Naive thymus-derived CD4-positive, alpha-beta T cell (primary cell): Measurements from ENCODE around the gene CTSF. TPM values are rescaled to one million over a fixed set of nuclear protein-coding genes. Genes with fewer than 3 reads are reported as not detected.
A peak's percentile ranks its signal among the peaks of the same experiment; 100 is the strongest.

ENCODE experiments used
- ATAC-seq: fragments of 150-1000 bp; cut with Tn5 transposase; 2 replicates; pipeline ENCODE4 v1.10.0; 2021; ENCODE audit warnings: mild to moderate bottlenecking, moderate library complexity
- CTCF ChIA-PET: fragments of 350-600 bp; sonication (Branson Sonifier 250); formaldehyde crosslinking; loops from one replicate; lab custom pipeline; 2021; ENCODE audit warnings: antibody characterized with exemption; lab: Charles Lee
- POLR2A ChIA-PET: fragments of 350-600 bp; sonication (Branson Sonifier 250); formaldehyde crosslinking; loops from one replicate; lab custom pipeline; 2021; ENCODE audit warnings: antibody characterized with exemption, inconsistent platforms; lab: Charles Lee
- DNase-seq, 9 donors: peaks; one replicate each; pipeline versions ENCODE4 v3.0.0 to v3.0.0-alpha.2; 2020 to 2022; ENCODE audit warnings: mixed read lengths in 1 of 9
- H3K27ac ChIP-seq: one replicate; pipeline ENCODE4 v1.7.0; 2013; ENCODE audit warnings: mild to moderate bottlenecking, low read depth, low read length, moderate library complexity
- H3K27me3 ChIP-seq, 2 donors: one replicate each; pipeline ENCODE4 v1.7.0; 2013; ENCODE audit warnings: low read length in 2 of 2, mild to moderate bottlenecking in 2 of 2, moderate library complexity in 2 of 2; ENCODE audit not compliant: control insufficient read depth in 2 of 2, insufficient read depth in 2 of 2
- H3K36me3 ChIP-seq, 3 experiments: 1 replicate in 2 of 3; 2 replicates in 1 of 3; pipeline ENCODE4 v1.7.0; 2013; ENCODE audit warnings: low read length in 3 of 3, mild to moderate bottlenecking in 3 of 3, moderate library complexity in 1 of 3; ENCODE audit not compliant: insufficient read depth in 3 of 3, control insufficient read depth in 2 of 3
- H3K4me1 ChIP-seq, 2 donors: one replicate each; pipeline ENCODE4 v1.7.0; 2013; ENCODE audit warnings: low read length in 2 of 2, mild to moderate bottlenecking in 2 of 2, moderate library complexity in 1 of 2; ENCODE audit not compliant: control insufficient read depth in 2 of 2, insufficient read depth in 2 of 2
- H3K4me3 ChIP-seq: 2 replicates; pipeline ENCODE4 v1.7.0; 2013; ENCODE audit warnings: mild to moderate bottlenecking, low read length
- H3K9me3 ChIP-seq, 3 experiments: 1 replicate in 2 of 3; 2 replicates in 1 of 3; pipeline ENCODE4 v1.7.0; 2013; ENCODE audit warnings: low read length in 3 of 3; ENCODE audit not compliant: control insufficient read depth in 2 of 3
- H3K27ac Mint-ChIP-seq, 9 donors: one replicate each; pipeline ENCODE4 v1.8.0; 2020 to 2022; ENCODE audit warnings: mixed read lengths in 9 of 9, mild to moderate bottlenecking in 8 of 9, moderate library complexity in 5 of 9, inconsistent platforms in 2 of 9
- H3K27me3 Mint-ChIP-seq, 5 donors: one replicate each; pipeline ENCODE4 v1.8.0; 2021 to 2022; ENCODE audit warnings: mixed read lengths in 5 of 5, mild to moderate bottlenecking in 1 of 5
- H3K36me3 Mint-ChIP-seq, 5 donors: one replicate each; pipeline ENCODE4 v1.8.0; 2020 to 2022; ENCODE audit warnings: mixed read lengths in 5 of 5, mild to moderate bottlenecking in 3 of 5, inconsistent platforms in 1 of 5
- H3K4me1 Mint-ChIP-seq, 7 donors: one replicate each; pipeline ENCODE4 v1.8.0; 2020 to 2022; ENCODE audit warnings: mixed read lengths in 7 of 7, mild to moderate bottlenecking in 3 of 7, inconsistent platforms in 1 of 7
- H3K4me3 Mint-ChIP-seq, 10 donors: one replicate each; pipeline ENCODE4 v1.8.0; 2020 to 2022; ENCODE audit warnings: mild to moderate bottlenecking in 10 of 10, mixed read lengths in 10 of 10, moderate library complexity in 6 of 10, inconsistent platforms in 2 of 10
- H3K9me3 Mint-ChIP-seq, 11 donors: one replicate each; pipeline ENCODE4 v1.8.0; 2020 to 2022; ENCODE audit warnings: mixed read lengths in 11 of 11, mild to moderate bottlenecking in 4 of 11, inconsistent platforms in 1 of 11, moderate library complexity in 1 of 11
- intact Hi-C, 2 donors: fragments of 100-400 bp; cut with micrococcal nuclease; formaldehyde crosslinking; loops; one replicate each; pipeline ENCODE4 v1.15.1; 2023
- polyA plus RNA-seq, 2 donors: library from polyadenylated mRNA; unstranded; fragments of 300-500 nt; fragmentation: Illumina TruSeq; gene quantifications; one replicate each; pipeline ENCODE4 v1.2.3, GENCODE V29; 2021
- total RNA-seq, 6 experiments: library from RNA in 5 of 6; stranded (reverse) in 5 of 6; gene quantifications; 1 replicate in 5 of 6; 2 replicates in 1 of 6; pipeline ENCODE4 v1.2.3 and lab custom pipeline; 2021 to 2026

Gene CTSF
- total and polyA plus RNA-seq, 7 experiments from 2014 or later, result 2.3 to 49.7 (median 27.3) TPM

DNA sequence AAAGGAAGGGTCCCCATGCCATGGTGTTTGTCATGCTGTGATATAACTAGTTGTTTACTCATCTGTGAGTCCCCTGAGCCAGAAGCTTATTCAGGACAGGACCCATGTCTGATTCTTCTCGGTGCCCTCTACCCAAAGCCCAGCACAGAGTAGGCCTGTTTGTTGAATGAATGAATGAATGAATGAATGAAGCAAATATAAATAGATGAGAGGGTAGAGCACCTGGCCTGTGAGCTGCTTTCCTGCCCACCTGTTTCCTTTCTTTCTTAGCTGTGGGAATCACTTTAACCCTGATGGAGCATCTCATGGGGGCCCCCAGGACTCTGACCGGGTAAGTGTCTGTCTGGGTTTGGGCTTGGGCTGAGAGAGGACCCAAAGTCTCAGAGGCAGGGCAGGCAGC is 31.8 kb upstream of the CTSF start:
- ChIA-PET POLR2A (interaction anchor here (1.0 to 1.3 kb wide), 2 partner anchors 17 to 19 kb away, joined by 3 read pairs; no protein-coding TSS in a partner anchor), CTCF (interaction anchor here (0.6 kb wide), 1 partner anchor 362 kb away, joined by 4 read pairs; no protein-coding TSS in a partner anchor)
- H3K4me3 ChIP-seq, result no peak overlapping the region
- intact Hi-C loops, result no loop called here
- H3K4me1 ChIP-seq, result peaks cover 0 to 5% of the 10 kb centered on the region in 2 donors
- H3K9me3 Mint-ChIP-seq, result no peaks in the 10 kb centered on the region
- no peak overlapping the region for H3K4me3 Mint-ChIP-seq
- H3K4me1 Mint-ChIP-seq, result peaks cover 0 to 15% (median 10%) of the 10 kb centered on the region in 7 donors
- H3K27ac Mint-ChIP-seq, result no peak overlapping the region
- peaks cover 3 to 29% (median 4%) of the 10 kb centered on the region in 5 donors for H3K36me3 Mint-ChIP-seq
- no peaks in the 10 kb centered on the region for H3K27me3 ChIP-seq
- peaks cover 0 to 53% (median 0%) of the 10 kb centered on the region in 3 experiments for H3K36me3 ChIP-seq
- DNase-seq, result no peak
- no peak overlapping the region for H3K27ac ChIP-seq
- ATAC-seq, result no peak
- no peaks in the 10 kb centered on the region for H3K27me3 Mint-ChIP-seq
- no peaks in the 10 kb centered on the region for H3K9me3 ChIP-seq

DNA sequence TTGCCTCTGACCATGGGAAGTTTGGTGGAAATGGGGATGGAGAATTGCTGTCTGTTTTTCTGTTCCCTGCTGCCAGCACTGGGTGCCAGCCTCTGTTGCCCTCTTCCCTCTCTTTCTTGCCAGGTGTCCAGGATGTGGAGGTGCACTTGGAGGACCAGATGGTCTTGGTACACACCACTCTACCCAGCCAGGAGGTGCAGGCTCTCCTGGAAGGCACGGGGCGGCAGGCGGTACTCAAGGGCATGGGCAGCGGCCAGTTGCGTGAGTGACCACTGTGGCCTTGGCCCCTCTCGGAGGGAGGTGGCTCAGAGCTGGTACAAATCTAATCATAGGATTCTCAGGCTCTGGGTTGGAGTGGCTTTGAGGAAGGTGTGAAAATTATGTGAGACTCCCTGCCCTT is 30.6 kb upstream of the CTSF start:
- ChIA-PET CTCF (no interaction called here), POLR2A (interaction anchor here (1.3 kb wide), 1 partner anchor 19 kb away, joined by 3 read pairs; no protein-coding TSS in a partner anchor)
- DNase-seq (no peak), ATAC-seq (no peak)
- Histone ChIP-seq H3K27ac (no peak overlapping the region), H3K4me3 (no peak overlapping the region), H3K9me3 (no peaks in the 10 kb centered on the region), H3K4me1 (peaks cover 0 to 15% of the 10 kb centered on the region in 2 donors), H3K36me3 (peaks cover 0 to 41% (median 0%) of the 10 kb centered on the region in 3 experiments), H3K27me3 (no peaks in the 10 kb centered on the region)
- Mint-ChIP-seq H3K27ac (no peak overlapping the region), H3K9me3 (no peaks in the 10 kb centered on the region), H3K36me3 (peaks cover 0 to 18% (median under 1%) of the 10 kb centered on the region in 5 donors), H3K4me1 (peaks cover 0 to 25% (median 17%) of the 10 kb centered on the region in 7 donors), H3K4me3 (no peak overlapping the region), H3K27me3 (no peaks in the 10 kb centered on the region)
- intact Hi-C loops, result no loop called here

GRCh38 chr11:66595245-66595904 is 27.0 kb upstream of the CTSF start:
- Histone ChIP-seq H3K9me3 (no peaks in the 10 kb centered on the region), H3K4me1 (peaks cover 9 to 30% of the 10 kb centered on the region in 2 donors), H3K4me3 (no peak overlapping the region), H3K27ac (peak overlapping the region; percentile 63), H3K36me3 (peaks cover 0 to 19% (median 0%) of the 10 kb centered on the region in 3 experiments), H3K27me3 (no peaks in the 10 kb centered on the region)
- ChIA-PET POLR2A (interaction anchor here (0.6 to 6.7 kb wide), 6 partner anchors 12 to 247 kb away, joined by 3 to 90 read pairs (median 6); partner anchors contain the start of genes RBM14, RBM4 and ZDHHC24), CTCF (interaction anchor here (0.9 to 2.4 kb wide), 4 partner anchors 16 to 186 kb away, joined by 3 to 20 read pairs (median 4); partner anchors contain the start of gene RBM4B)
- Mint-ChIP-seq H3K4me3 (peak overlapping the region; percentile 45 to 72 (median 64)), H3K27ac (peak overlapping the region; percentile 45 to 90 (median 79)), H3K9me3 (no peaks in the 10 kb centered on the region), H3K36me3 (peaks cover 0 to 7% (median under 1%) of the 10 kb centered on the region in 5 donors), H3K4me1 (peaks cover 13 to 40% (median 28%) of the 10 kb centered on the region in 7 donors), H3K27me3 (no peaks in the 10 kb centered on the region)
- intact Hi-C loops, result no loop called here
- ATAC-seq (no peak), DNase-seq (peak in 1 of 9 donors; percentile 19)

- ChIA-PET CTCF (interaction anchor here (0.6 to 2.4 kb wide), 3 partner anchors 85 to 233 kb away, joined by 4 to 20 read pairs (median 7); partner anchors contain the start of gene RBM4B), POLR2A (interaction anchor here (0.6 to 6.7 kb wide), 7 partner anchors 23 to 248 kb away, joined by 3 to 90 read pairs (median 4); partner anchors contain the start of genes DPP3, RBM14, RBM4 and RBM4B)
- Mint-ChIP-seq H3K27ac (peak overlapping the region; percentile 90 to 100 (median 97)), H3K4me1 (peaks cover 13 to 40% (median 28%) of the 10 kb centered on the region in 7 donors), H3K36me3 (peaks cover 0 to 2% (median 0%) of the 10 kb centered on the region in 5 donors), H3K27me3 (no peaks in the 10 kb centered on the region), H3K9me3 (no peaks in the 10 kb centered on the region), H3K4me3 (peak overlapping the region; percentile 89 to 100 (median 98))
- H3K4me3 ChIP-seq, result peak overlapping the region; percentile 98
- ATAC-seq (no peak), DNase-seq (no peak)
- H3K27me3 ChIP-seq, result no peaks in the 10 kb centered on the region
- H3K4me1 ChIP-seq, result peaks cover 9 to 30% of the 10 kb centered on the region in 2 donors
- H3K36me3 ChIP-seq, result peaks cover 0 to 3% (median 0%) of the 10 kb centered on the region in 3 experiments
- no peaks in the 10 kb centered on the region for H3K9me3 ChIP-seq
- intact Hi-C loops, result loop anchor here (1.0 to 2.0 kb wide), 7 partner anchors 23 to 281 kb away; partner anchors contain the start of genes RBM14 (in 2 of the 2), RBM4 (in 2 of the 2), RBM4B (in 1 of the 2) and RCE1 (in 1 of the 2)
- H3K27ac ChIP-seq, result peak overlapping the region; percentile 94
Measured at GRCh38 chr11:66593650-66594049, 25.2 kb upstream of the CTSF start.

GRCh38 chr11:66593303-66593635 is 24.9 kb upstream of the CTSF start:
- Mint-ChIP-seq H3K36me3 (peaks cover 0 to 2% (median 0%) of the 10 kb centered on the region in 5 donors), H3K27ac (peak overlapping the region; percentile 90 to 100 (median 97)), H3K27me3 (no peaks in the 10 kb centered on the region), H3K9me3 (no peaks in the 10 kb centered on the region), H3K4me1 (peaks cover 13 to 40% (median 28%) of the 10 kb centered on the region in 7 donors), H3K4me3 (peak overlapping the region; percentile 89 to 100 (median 98))
- ChIA-PET POLR2A (interaction anchor here (1.0 to 6.7 kb wide), 6 partner anchors 24 to 304 kb away, joined by 3 to 90 read pairs (median 4); partner anchors contain the start of genes DPP3, RBM14, RBM4B and YIF1A), CTCF (interaction anchor here (0.6 to 2.5 kb wide), 4 partner anchors 13 to 233 kb away, joined by 5 to 20 read pairs (median 9); partner anchors contain the start of gene RBM4B)
- Histone ChIP-seq H3K9me3 (no peaks in the 10 kb centered on the region), H3K4me1 (peaks cover 9 to 30% of the 10 kb centered on the region in 2 donors), H3K4me3 (peak overlapping the region; percentile 98), H3K27me3 (no peaks in the 10 kb centered on the region), H3K36me3 (peaks cover 0 to 3% (median 0%) of the 10 kb centered on the region in 3 experiments), H3K27ac (peak overlapping the region; percentile 94)
- intact Hi-C loops, result loop anchor here (1.0 to 2.0 kb wide), 7 partner anchors 23 to 281 kb away; partner anchors contain the start of genes RBM14 (in 2 of the 2), RBM4 (in 2 of the 2), RBM4B (in 1 of the 2) and RCE1 (in 1 of the 2)
- ATAC-seq, result no peak
- no peak for DNase-seq
